Activated B cell treated with CpG ODN at 0.5 μM for 24 hours (primary cell): ENCODE results near the gene EVI5L. TPM values are rescaled to one million over a fixed set of nuclear protein-coding genes. Genes with fewer than 3 reads are reported as not detected.

ENCODE experiments used
- ATAC-seq: fragments of 200-7000 bp; cut with Tn5 transposase; one replicate; pipeline ENCODE4 v1.10.0; 2021; ENCODE audit warnings: low read depth, mild to moderate bottlenecking, moderate library complexity
- CTCF ChIA-PET: fragments of 350-600 bp; sonication (Branson Sonifier 250); formaldehyde crosslinking; loops from one replicate; lab custom pipeline; 2021; ENCODE audit warnings: antibody characterized with exemption; lab: Charles Lee
- POLR2A ChIA-PET: fragments of 350-600 bp; sonication (Branson Sonifier 250); formaldehyde crosslinking; loops from one replicate; lab custom pipeline; 2021; ENCODE audit warnings: antibody characterized with exemption; lab: Charles Lee
- DNase-seq: peaks from one replicate; pipeline ENCODE4 v3.0.0; 2022
- H3K27ac Mint-ChIP-seq: one replicate; pipeline ENCODE4 v1.8.0; 2020; ENCODE audit warnings: mixed read lengths
- H3K27me3 Mint-ChIP-seq: one replicate; pipeline ENCODE4 v1.8.0; 2021; ENCODE audit warnings: mixed read lengths
- H3K36me3 Mint-ChIP-seq: one replicate; pipeline ENCODE4 v1.8.0; 2021; ENCODE audit warnings: low read depth, mixed read lengths
- H3K4me1 Mint-ChIP-seq: one replicate; pipeline ENCODE4 v1.8.0; 2021; ENCODE audit warnings: mixed read lengths
- H3K4me3 Mint-ChIP-seq: one replicate; pipeline ENCODE4 v1.8.0; 2020; ENCODE audit warnings: mild to moderate bottlenecking, mixed read lengths
- H3K9me3 Mint-ChIP-seq: one replicate; pipeline ENCODE4 v1.8.0; 2020; ENCODE audit warnings: mixed read lengths
- intact Hi-C: fragments of 100-400 bp; cut with micrococcal nuclease; formaldehyde crosslinking; loops from one replicate; pipeline ENCODE4 v1.15.1; 2024
- total RNA-seq: library from RNA; stranded (reverse); gene quantifications from 2 replicates; pipeline ENCODE4 v1.2.3, GENCODE V29; 2022
- TF ChIP-seq, protein P1 (sequence below): fragments of 200-600 bp; IDR thresholded peaks from one replicate; pipeline ENCODE4 v1.8.0; 2022; ENCODE audit warnings: antibody characterized with exemption, mild to moderate bottlenecking

EVI5L gene
- total RNA-seq, 1 donor from 2014 or later: 12.8 TPM

DNA sequence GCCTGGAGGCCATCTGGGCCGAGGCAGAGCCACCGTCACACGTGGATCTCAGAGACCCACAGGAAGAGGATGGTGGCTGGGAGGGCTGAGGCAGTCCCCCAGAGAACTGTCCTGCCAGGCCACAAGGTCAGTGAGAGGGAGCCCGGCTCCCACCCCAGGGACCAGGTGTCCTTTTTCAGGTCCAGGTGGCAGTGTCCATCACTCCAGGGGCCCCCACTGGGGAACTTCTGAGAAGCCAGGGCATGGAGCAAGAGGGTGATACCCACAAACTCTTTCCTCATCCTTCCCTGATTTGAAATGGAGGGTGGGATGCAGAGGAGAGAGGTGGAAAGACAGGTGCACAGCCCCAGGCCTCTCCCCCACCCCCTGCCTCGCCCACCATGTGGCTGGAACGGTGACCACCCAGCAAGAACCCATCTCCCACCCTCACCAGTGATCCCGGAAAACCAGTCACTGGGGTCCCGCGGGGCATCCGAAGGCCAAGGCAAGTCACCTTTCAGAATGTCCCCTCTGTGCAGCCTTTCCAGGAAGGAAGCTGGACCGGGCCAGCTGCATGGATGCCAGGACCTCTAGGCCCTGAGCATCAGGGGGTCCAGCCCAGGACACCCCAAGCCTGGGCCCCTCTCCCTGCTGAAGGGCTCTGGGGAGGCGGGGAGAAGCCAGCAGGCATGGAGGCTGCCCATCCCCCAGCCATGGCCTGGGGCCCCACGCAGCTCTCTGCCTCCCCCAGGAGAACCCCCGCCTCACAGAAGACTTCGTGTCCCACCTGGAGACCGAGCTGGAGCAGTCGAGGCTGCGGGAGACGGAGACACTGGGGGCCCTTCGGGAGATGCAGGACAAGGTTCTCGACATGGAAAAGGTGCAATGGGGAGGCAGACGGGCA is 30.1 kb downstream of the EVI5L start:
- DNase-seq: no peak
- H3K36me3 Mint-ChIP-seq: no peaks in the 10 kb centered on the region
- ChIA-PET POLR2A (interaction anchor here (1.5 kb wide), 1 partner anchor 60 kb away, joined by 14 read pairs; the partner anchor contains the start of gene SNAPC2), CTCF (no interaction called here)
- peaks cover 16% of the 10 kb centered on the region for H3K4me1 Mint-ChIP-seq
- no peaks in the 10 kb centered on the region for H3K9me3 Mint-ChIP-seq
- ATAC-seq: no peak
- no peak overlapping the region for H3K4me3 Mint-ChIP-seq
- intact Hi-C loops: no loop called here
- H3K27ac Mint-ChIP-seq: no peak overlapping the region
- TF ChIP-seq, protein P1, sequence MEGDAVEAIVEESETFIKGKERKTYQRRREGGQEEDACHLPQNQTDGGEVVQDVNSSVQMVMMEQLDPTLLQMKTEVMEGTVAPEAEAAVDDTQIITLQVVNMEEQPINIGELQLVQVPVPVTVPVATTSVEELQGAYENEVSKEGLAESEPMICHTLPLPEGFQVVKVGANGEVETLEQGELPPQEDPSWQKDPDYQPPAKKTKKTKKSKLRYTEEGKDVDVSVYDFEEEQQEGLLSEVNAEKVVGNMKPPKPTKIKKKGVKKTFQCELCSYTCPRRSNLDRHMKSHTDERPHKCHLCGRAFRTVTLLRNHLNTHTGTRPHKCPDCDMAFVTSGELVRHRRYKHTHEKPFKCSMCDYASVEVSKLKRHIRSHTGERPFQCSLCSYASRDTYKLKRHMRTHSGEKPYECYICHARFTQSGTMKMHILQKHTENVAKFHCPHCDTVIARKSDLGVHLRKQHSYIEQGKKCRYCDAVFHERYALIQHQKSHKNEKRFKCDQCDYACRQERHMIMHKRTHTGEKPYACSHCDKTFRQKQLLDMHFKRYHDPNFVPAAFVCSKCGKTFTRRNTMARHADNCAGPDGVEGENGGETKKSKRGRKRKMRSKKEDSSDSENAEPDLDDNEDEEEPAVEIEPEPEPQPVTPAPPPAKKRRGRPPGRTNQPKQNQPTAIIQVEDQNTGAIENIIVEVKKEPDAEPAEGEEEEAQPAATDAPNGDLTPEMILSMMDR: no peak
- H3K27me3 Mint-ChIP-seq: peaks cover 16% of the 10 kb centered on the region

DNA sequence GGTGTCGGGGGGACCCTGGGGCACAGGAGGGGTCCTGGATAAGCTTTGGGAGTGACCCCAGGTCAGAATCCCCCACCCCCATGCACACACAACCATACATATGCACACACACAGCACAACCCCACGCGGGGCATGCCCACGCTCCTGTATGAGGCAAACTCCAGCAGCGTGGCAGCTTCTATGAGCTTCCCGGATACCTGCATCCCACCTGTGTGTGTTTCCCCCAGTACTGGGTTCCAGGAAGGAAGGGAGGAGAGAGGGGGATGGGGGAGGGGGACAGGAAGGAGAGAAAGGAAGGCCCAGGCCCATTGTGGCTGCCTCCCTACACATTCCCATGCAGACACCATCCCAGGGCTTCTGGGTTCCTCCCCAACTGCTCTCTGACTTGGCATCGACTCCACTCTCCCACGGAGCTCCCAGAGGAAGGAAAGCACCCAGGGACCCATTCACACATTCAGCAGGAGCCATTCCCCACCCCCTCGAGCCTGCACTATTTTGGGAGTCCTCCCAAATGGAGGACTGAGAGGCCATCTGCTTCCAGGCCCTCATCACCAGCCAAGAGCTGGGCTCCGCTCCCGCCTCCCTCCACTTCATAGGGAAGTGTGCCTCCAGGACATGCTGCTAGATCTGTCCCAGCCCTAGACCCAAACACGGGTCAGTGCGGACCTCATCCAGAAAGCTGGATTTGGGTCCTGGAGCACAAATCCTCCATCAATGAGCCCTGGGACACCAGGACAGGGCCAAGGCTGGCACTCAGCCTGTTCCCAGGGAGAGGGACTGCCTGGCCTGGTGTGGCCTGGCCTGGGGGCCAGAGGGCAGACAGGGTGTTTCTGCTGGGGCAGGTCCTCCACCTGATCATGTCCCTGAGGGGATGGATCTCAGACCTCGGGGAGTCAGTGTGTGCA is 30.9 kb downstream of the EVI5L start:
- ChIA-PET CTCF (interaction anchor here (0.6 to 1.3 kb wide), 3 partner anchors 9 to 293 kb away, joined by 3 to 6 read pairs (median 3); partner anchors contain the start of gene TIMM44), POLR2A (interaction anchor here (1.5 kb wide), 1 partner anchor 59 kb away, joined by 14 read pairs; the partner anchor contains the start of gene SNAPC2)
- Mint-ChIP-seq H3K4me1 (peaks cover 21% of the 10 kb centered on the region), H3K4me3 (peak overlapping the region; percentile 32), H3K9me3 (no peaks in the 10 kb centered on the region), H3K27ac (no peak overlapping the region), H3K27me3 (peaks cover 23% of the 10 kb centered on the region), H3K36me3 (no peaks in the 10 kb centered on the region)
- intact Hi-C loops: no loop called here
- TF ChIP-seq, protein P1: no peak
- DNase-seq (no peak), ATAC-seq (no peak)

DNA sequence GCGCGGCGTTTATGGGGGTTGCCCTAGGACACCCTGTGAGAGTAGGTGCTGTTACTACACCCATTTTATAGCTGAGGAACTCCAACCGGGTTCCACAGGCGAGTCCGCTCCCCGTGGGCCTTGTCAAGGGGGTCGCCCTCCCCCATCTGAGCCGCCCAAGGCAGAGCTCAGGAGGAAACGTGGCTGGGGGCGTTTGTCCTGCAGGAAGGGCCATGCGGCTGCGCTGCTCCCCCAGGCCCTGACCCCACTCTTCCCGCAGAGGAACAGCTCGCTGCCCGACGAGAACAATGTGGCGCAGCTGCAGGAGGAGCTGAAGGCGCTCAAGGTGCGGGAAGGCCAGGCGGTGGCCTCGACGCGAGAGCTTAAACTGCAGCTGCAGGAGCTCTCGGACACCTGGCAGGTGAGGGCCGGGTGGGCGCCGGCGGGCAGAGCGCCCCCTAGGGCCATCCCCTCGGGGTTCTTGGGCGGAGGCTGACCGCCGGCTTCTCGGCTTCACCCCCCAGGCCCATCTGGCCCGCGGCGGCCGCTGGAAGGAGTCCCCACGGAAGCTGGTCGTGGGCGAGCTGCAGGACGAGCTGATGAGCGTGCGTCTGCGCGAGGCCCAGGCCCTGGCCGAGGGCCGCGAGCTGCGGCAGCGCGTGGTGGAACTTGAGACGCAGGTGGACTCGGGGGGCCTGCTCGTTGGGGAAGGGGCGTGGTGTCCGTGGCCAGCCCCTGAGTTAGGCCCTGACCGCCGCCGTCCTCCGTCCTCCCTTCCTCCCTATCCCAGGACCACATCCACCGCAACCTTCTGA is 31.8 kb downstream of the EVI5L start:
- Mint-ChIP-seq H3K9me3 (no peaks in the 10 kb centered on the region), H3K4me3 (peak overlapping the region; percentile 64), H3K27ac (no peak overlapping the region), H3K36me3 (no peaks in the 10 kb centered on the region), H3K4me1 (peaks cover 21% of the 10 kb centered on the region), H3K27me3 (peaks cover 23% of the 10 kb centered on the region)
- intact Hi-C loops: no loop called here
- DNase-seq: no peak
- no peak for ATAC-seq
- POLR2A ChIA-PET: interaction anchor here (0.5 kb wide), 1 partner anchor 28 kb away, joined by 3 read pairs; no protein-coding TSS in a partner anchor
- TF ChIP-seq, protein P1: no peak
- CTCF ChIA-PET: interaction anchor here (0.6 to 1.3 kb wide), 3 partner anchors 9 to 294 kb away, joined by 3 to 6 read pairs (median 3); partner anchors contain the start of gene TIMM44

DNA sequence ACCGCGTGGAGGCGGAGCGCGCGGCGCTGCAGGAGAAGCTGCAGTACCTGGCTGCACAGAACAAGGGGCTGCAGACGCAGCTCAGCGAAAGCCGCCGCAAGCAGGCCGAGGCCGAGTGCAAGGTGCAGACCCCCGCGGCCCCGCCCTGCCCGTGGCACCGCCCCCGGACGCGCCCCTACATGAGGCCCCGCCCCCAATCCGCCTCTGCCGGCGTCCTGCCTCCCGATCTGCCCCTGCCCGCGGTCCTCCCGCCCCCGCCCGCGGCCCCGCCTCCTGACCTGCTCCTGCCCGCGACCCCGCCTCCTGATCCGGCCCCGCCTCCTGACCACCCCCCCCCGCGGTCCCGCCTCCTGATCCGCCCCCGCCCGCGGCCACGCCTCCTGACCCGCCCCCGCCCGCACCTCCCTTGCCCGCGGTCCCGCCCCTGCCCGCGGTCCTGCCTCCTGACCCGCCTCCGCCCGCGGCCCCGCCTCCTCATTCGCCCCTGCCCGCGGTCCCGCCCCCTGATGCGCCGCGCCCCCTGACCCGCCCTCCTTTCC is 32.5 kb downstream of the EVI5L start:
- no peak overlapping the region for H3K27ac Mint-ChIP-seq
- DNase-seq (no peak), ATAC-seq (peak; percentile 68)
- TF ChIP-seq, protein P1: no peak
- CTCF ChIA-PET: interaction anchor here (1.3 kb wide), 1 partner anchor 10 kb away, joined by 3 read pairs; no protein-coding TSS in a partner anchor
- H3K9me3 Mint-ChIP-seq: no peaks in the 10 kb centered on the region
- POLR2A ChIA-PET: interaction anchor here (1.4 kb wide), 1 partner anchor 35 kb away, joined by 4 read pairs; no protein-coding TSS in a partner anchor
- peaks cover 23% of the 10 kb centered on the region for H3K27me3 Mint-ChIP-seq
- H3K36me3 Mint-ChIP-seq: no peaks in the 10 kb centered on the region
- peak overlapping the region; percentile 64 for H3K4me3 Mint-ChIP-seq
- intact Hi-C loops: no loop called here
- H3K4me1 Mint-ChIP-seq: peaks cover 21% of the 10 kb centered on the region
